GM11168 (cell line): ENCODE results near the gene PTH2R.
"Not testable (repeated sequence)": the region's sequence is repeated elsewhere in the genome, so short reads cannot be mapped to it uniquely, and the experiment has no call there.

Experiments
- in situ Hi-C: fragments of 300-500 bp; cut with MboI; formaldehyde crosslinking; loops from one replicate; pipeline ENCODE4 v1.12.0; 2022; ENCODE audit warnings: low sequenced_read_pairs; ENCODE audit not compliant: unreplicated experiment

PTH2R gene, protein sequence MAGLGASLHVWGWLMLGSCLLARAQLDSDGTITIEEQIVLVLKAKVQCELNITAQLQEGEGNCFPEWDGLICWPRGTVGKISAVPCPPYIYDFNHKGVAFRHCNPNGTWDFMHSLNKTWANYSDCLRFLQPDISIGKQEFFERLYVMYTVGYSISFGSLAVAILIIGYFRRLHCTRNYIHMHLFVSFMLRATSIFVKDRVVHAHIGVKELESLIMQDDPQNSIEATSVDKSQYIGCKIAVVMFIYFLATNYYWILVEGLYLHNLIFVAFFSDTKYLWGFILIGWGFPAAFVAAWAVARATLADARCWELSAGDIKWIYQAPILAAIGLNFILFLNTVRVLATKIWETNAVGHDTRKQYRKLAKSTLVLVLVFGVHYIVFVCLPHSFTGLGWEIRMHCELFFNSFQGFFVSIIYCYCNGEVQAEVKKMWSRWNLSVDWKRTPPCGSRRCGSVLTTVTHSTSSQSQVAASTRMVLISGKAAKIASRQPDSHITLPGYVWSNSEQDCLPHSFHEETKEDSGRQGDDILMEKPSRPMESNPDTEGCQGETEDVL

DNA sequence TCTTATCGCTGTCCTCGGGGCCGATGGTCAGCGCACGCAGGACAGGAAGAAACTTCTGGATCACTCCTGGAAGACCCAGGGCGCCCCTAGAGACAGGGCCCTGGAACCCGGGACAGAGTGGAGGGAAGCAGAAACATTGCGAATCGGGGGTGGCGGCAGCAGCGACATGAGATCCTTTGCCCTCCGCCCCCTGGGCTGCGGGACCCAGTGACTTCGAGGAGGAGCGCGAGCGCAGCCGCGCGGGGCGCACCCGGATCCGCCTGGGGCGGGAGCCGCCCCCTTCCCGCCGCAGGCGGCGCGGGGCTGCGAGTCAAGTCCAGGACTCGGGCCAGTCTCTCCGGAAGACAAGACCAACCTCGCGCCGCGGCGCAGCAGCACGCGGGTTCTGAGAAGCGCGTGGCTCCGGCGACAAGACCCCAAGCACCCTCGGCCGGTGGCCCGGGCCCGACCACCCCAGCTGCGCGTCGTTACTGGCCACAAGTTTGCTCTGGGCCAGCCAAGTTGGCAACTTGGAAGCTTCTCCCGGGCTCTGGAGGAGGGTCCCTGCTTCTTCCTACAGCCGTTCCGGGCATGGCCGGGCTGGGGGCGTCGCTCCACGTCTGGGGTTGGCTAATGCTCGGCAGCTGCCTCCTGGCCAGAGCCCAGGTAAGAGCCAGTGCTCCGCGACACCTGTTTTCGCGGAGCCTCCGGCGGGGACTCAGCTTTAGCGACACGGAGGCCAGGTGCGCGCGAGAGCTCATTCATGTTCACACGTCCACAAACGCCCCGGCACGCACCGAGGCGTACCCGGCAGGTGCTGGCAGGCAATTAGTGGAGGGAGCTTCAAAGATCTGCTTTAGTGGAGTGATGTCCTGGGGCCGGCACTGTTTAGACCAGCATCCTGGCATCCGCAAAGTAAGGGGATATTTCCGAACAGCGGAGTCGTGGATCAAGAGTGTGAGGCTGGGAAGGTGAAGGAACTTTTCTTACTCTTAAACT is at the start of gene PTH2R:
PTH2R (plus strand) TSS at position 319 of the 978 bp plus-strand sequence; CDS start at position 571, 252 bp downstream.
- in situ Hi-C loops, result no loop called here

GRCh38 chr2:208356846-208357574 is 49.6 kb upstream of the PTH2R start:
- in situ Hi-C loops, result no loop called here

- in situ Hi-C loops, result no loop called here
Measured at GRCh38 chr2:208358758-208359631, 47.6 kb upstream of the PTH2R start.

DNA sequence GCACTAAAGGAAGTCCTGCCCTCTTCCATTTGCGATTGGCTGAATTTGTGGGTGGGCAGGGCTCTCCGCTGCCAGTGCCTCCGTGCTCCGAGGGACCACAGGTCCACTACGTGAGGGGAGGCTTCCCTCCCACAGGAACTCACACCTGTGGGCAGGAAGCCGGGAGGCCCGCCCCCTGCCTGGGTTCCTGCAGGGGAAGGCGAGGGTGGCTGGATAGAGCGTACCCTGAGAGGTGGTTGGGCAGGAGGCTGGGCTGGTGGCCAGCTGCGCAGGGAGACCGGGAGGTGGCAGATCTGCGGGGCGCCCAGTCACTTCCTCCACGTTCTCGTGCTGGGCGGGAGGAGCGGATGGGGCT is 47.0 kb upstream of the PTH2R start:
- in situ Hi-C loops, result no loop called here

DNA sequence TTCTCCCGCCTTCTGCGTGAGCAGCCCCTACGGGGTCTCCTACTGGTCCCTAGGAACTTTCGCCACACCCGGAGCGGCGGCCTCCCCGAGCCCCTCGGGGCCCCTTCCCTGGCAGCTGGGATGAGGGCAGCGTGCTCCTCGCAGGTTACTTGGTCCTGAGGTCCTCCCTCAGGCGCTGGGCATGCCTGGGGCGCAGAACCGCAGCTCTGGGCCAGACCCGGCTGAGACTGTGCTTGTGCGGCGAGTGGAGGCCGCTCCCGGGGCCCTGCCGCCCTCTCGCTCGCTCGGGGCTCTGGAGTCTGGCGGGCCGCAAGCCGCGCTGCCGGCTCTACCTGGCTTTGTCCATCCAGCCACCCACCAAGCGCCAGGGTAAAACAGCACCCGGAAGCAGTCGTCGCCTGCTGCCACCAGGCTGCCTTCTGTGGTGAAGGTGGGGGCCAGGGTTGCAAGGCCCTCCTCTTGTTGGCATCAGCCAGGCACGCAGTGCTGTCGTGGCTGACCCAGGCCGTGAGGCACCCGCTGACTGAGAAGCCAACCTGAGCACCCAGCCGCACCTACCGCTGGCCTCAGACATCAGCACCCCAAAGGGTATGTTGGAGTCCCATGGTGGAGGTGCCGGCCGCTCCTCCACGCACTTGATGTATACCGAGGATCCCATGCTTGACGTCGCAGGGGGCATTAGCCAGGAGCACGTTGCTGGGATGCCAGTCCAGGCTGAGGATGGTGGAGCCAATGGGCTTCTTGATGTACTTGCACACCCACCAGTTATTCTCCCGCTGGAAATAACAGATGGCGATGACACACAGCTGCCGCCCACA is 46.1 kb upstream of the PTH2R start:
- in situ Hi-C loops, result no loop called here

GRCh38 chr2:208361077-208361441 is 45.5 kb upstream of the PTH2R start:
- in situ Hi-C loops, result no loop called here

- in situ Hi-C loops, result no loop called here
Measured at GRCh38 chr2:208363485-208363884, 43.1 kb upstream of the PTH2R start.

DNA sequence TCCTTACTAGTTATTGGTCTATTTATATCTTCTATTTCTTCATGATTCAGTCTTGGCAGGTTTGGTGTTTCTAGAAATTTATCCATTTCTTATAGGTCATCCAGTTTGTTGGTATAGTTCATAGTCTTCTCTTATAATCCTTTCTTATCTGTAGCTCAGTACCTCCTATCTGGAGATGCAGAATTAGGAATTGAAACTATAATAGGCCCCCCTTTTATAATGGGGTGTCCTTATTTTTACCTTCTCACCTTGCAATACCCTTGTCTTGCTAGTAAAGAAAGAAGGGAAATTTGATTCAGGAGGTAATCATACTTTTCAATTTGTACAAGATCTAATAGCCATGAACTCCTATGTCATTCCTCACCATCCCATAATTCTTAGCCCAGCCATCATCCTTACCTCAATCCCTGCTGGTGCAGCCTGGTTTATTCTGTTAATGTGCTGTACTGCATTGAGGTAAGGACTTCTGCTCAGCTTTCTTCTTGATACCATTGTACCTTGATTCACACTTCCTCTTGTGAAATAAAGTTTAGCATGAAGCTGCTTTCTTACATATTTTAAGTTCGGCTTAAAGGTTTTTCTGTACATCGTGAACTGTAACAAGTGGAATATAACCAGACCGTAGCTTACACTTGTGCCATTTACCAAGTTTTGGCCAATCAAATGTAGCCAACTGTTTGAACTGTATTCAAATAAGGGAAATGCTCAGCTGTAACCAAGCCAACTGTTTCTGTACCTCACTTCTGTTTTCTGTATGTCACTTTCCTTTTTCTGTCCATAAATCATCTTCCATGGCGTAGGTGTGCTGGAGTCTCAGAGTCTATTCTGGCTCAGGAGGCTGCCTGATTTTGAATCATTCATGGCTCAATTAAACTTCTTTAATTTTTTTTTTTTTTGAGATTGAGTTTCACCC is 40.1 kb upstream of the PTH2R start:
- in situ Hi-C loops, result no loop called here

- in situ Hi-C loops, result no loop called here
Measured at GRCh38 chr2:208369091-208369490, 37.5 kb upstream of the PTH2R start.

DNA sequence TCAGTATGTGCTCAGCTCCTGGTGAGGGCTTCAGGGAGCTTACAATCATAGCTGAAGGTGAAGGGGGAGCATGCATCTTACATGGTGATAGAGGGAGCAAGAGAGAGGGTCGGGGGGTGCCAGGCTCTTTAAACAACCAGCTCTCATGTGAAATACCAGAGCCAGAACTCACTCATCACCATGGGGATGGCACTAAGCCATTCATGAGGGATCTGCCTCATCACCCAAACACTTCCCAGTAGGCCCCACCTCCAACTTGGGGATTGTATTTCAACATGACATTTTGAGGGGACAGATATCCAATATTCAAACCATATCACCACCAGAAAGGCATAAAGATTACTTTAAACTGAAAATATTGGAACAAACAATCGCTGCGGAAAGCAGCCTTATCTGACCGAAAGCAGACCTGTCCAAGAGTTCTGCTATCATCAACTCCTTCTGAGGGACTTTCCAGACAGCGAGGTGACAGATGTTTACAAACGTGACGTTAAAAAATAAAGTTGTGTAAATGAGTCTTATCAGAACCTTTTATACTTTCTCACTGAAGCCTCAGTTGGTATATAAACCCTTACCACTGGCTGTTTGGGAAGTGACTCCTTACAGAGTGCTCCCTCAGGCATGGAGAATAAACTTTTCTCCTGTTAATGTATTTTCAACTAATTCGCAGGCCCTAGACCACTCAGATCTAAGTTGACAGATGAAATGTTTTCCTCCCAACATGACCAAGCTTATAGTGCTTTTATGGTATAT is 35.5 kb upstream of the PTH2R start:
- in situ Hi-C loops, result no loop called here

GRCh38 chr2:208371634-208371935 is 35.0 kb upstream of the PTH2R start:
- in situ Hi-C loops, result no loop called here

DNA sequence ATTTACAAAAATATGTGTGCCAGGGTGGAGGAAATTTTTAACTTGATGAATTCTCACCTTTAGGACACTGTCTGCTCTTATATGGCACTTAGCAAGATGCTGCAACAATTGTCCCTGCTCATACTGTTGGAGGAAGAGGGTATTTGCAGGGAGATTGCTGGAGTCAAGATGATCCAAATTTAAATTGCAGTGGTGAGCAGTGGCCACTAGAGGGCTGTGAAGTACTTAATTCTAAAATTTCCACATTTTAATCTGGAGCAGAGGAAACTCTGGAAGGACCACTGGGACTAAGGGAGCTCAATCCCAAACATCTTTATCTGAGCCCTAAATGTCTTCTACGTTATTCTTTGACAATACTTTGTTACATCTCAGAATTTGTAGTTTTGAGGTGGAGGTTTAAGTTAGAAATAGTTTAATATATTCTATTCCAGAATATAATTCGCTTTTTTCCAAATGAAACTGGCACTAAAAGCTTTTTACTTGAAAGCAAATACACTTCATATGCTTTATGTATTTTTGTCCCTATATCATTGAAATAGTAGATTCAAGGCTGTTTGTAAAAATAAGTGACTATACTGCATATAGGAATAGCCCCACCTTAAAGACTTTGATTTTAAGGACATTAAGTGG is 33.0 kb upstream of the PTH2R start:
- in situ Hi-C loops, result no loop called here

DNA sequence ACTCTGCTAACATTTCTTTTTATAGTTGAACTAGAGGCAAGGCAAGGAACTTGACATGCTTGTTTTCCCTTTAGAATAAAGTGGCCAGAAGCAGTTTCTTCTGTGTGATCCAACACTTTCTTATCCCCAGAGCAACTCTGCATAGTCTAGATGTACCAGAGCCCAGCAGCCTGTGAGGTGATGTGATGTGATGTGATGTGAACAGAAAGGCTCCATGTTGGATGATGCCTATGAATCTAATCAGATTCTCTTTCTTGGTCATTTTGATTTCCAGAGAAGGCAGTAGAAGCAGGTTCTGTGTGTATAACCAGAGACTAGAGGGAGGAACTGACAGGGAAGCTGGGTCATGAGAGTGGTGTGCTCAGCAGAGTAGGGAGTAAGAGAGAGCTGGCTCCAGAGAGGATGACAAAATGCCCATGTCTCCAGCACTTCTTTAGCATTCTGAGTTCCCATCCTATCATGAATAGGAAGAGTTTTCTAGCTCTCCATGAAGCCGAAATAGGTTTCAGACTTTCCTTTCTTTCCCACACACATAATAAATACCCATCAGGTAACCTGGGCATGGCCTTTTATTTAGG is 31.0 kb upstream of the PTH2R start:
- in situ Hi-C loops, result no loop called here

GRCh38 chr2:208377344-208377860 is 29.2 kb upstream of the PTH2R start:
- in situ Hi-C loops, result not testable (repeated sequence)

- in situ Hi-C loops, result no loop called here
Measured at GRCh38 chr2:208379192-208379591, 27.4 kb upstream of the PTH2R start.

DNA sequence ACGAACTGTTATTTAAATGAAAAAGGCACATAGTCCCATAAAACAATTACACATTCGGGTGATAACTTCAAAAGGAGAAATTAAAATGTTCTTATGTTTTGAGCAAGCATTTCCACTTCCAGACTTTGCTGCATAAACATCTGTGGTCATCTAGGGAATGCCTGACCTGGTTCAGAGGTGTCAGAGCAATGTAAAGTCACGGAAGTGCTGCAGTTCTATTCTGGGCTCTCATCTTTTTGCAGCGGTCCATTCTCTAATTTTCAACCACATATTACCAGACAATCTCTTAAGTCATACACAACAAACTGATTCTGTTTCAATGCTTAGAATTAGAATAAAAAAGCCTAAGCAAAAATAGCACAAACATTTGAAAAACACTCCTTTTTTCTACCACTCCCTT is 22.0 kb upstream of the PTH2R start:
- in situ Hi-C loops, result no loop called here
